Measurements from ENCODE around the gene ZNF860. TPM values are rescaled to one million over a fixed set of nuclear protein-coding genes. Genes with fewer than 3 reads are reported as not detected.

The ZNF860 gene
- total RNA-seq, 1 experiment from 2014 or later = 12.5 TPM

GRCh38 chr3:31953636-31954035, 27.9 kb upstream of the ZNF860 start:
- ChIA-PET CTCF (interaction anchor here (0.9 kb wide), 1 partner anchor 12 kb away, joined by 3 read pairs; no protein-coding TSS in a partner anchor), POLR2A (interaction anchor here (0.6 to 1.2 kb wide), 2 partner anchors 13 to 28 kb away, joined by 3 read pairs; partner anchors contain the start of gene ZNF860)
- no peak for TF ChIP-seq CTCF (IDR thresholded peaks at IDR 0.05; ENCODE audit: unreplicated experiment)
- H3K27ac Mint-ChIP-seq (ENCODE audit: low read depth, unreplicated experiment) = no peak overlapping the region
- no peak overlapping the region for H3K4me3 Mint-ChIP-seq (ENCODE audit: unreplicated experiment)
- peaks cover 24% of the 10 kb centered on the region for H3K9me3 Mint-ChIP-seq (ENCODE audit: unreplicated experiment)
- no TSS peak for BruUV-seq (replicated peaks)
- peaks cover 13% of the 10 kb centered on the region for H3K36me3 Mint-ChIP-seq (ENCODE audit: insufficient read depth, unreplicated experiment)
- peaks cover 11% of the 10 kb centered on the region for H3K4me1 Mint-ChIP-seq (ENCODE audit: insufficient read depth, unreplicated experiment)
- H3K27me3 Mint-ChIP-seq (ENCODE audit: insufficient read depth, unreplicated experiment) = no peaks in the 10 kb centered on the region
- no peak for DNase-seq (ENCODE audit: unreplicated experiment)
- intact Hi-C loops (cut with micrococcal nuclease) = no loop called here

- peaks cover 21% of the 10 kb centered on the region for H3K4me1 Mint-ChIP-seq (ENCODE audit: insufficient read depth, unreplicated experiment)
- intact Hi-C loops (cut with micrococcal nuclease) = no loop called here
- no peak overlapping the region for H3K4me3 Mint-ChIP-seq (ENCODE audit: unreplicated experiment)
- peaks cover 18% of the 10 kb centered on the region for H3K36me3 Mint-ChIP-seq (ENCODE audit: insufficient read depth, unreplicated experiment)
- no peak for TF ChIP-seq CTCF (IDR thresholded peaks at IDR 0.05; ENCODE audit: unreplicated experiment)
- H3K9me3 Mint-ChIP-seq (ENCODE audit: unreplicated experiment) = peaks cover 21% of the 10 kb centered on the region
- no TSS peak for BruUV-seq (replicated peaks)
- POLR2A ChIA-PET = interaction anchor here (1.7 kb wide), 1 partner anchor 11 kb away, joined by 6 read pairs; no protein-coding TSS in a partner anchor
- no peak for DNase-seq (ENCODE audit: unreplicated experiment)
- no peaks in the 10 kb centered on the region for H3K27me3 Mint-ChIP-seq (ENCODE audit: insufficient read depth, unreplicated experiment)
- H3K27ac Mint-ChIP-seq (ENCODE audit: low read depth, unreplicated experiment) = peak overlapping the region; percentile 71
- CTCF ChIA-PET = interaction anchor here (0.6 kb wide), 1 partner anchor 189 kb away, joined by 3 read pairs; no protein-coding TSS in a partner anchor
Observed at GRCh38 chr3:31955581-31955980, 26.0 kb upstream of the ZNF860 start.

GRCh38 chr3:31957106-31957505, 24.4 kb upstream of the ZNF860 start:
- no peak overlapping the region for H3K4me3 Mint-ChIP-seq (ENCODE audit: unreplicated experiment)
- no peak overlapping the region for H3K27ac Mint-ChIP-seq (ENCODE audit: low read depth, unreplicated experiment)
- peaks cover 16% of the 10 kb centered on the region for H3K36me3 Mint-ChIP-seq (ENCODE audit: insufficient read depth, unreplicated experiment)
- no peak for DNase-seq (ENCODE audit: unreplicated experiment)
- BruUV-seq (replicated peaks) = no TSS peak
- TF ChIP-seq CTCF (IDR thresholded peaks at IDR 0.05; ENCODE audit: unreplicated experiment) = no peak
- H3K9me3 Mint-ChIP-seq (ENCODE audit: unreplicated experiment) = peaks cover 16% of the 10 kb centered on the region
- ChIA-PET POLR2A (interaction anchor here (0.6 to 0.8 kb wide), 3 partner anchors 10 to 66 kb away, joined by 3 to 4 read pairs (median 3); no protein-coding TSS in a partner anchor), CTCF (no interaction called here)
- intact Hi-C loops (cut with micrococcal nuclease) = no loop called here
- peaks cover 30% of the 10 kb centered on the region for H3K4me1 Mint-ChIP-seq (ENCODE audit: insufficient read depth, unreplicated experiment)
- no peaks in the 10 kb centered on the region for H3K27me3 Mint-ChIP-seq (ENCODE audit: insufficient read depth, unreplicated experiment)

- Mint-ChIP-seq H3K36me3 (ENCODE audit: insufficient read depth, unreplicated experiment) (peaks cover 14% of the 10 kb centered on the region), H3K4me3 (ENCODE audit: unreplicated experiment) (peak overlapping the region; percentile 70), H3K27ac (ENCODE audit: low read depth, unreplicated experiment) (peak overlapping the region; percentile 91), H3K4me1 (ENCODE audit: insufficient read depth, unreplicated experiment) (peaks cover 41% of the 10 kb centered on the region), H3K9me3 (ENCODE audit: unreplicated experiment) (peaks cover 16% of the 10 kb centered on the region), H3K27me3 (ENCODE audit: insufficient read depth, unreplicated experiment) (no peaks in the 10 kb centered on the region)
- no TSS peak for BruUV-seq (replicated peaks)
- no peak for DNase-seq (ENCODE audit: unreplicated experiment)
- intact Hi-C loops (cut with micrococcal nuclease) = no loop called here
- ChIA-PET POLR2A (interaction anchor here (0.9 to 3.1 kb wide), 3 partner anchors 11 to 68 kb away, joined by 5 to 20 read pairs (median 15); no protein-coding TSS in a partner anchor), CTCF (no interaction called here)
- TF ChIP-seq CTCF (IDR thresholded peaks at IDR 0.05; ENCODE audit: unreplicated experiment) = no peak
Observed at GRCh38 chr3:31958701-31959152, 22.8 kb upstream of the ZNF860 start.
